HepG2 (cell line): ENCODE results near the gene NEU4. TPM values are rescaled to one million over a fixed set of nuclear protein-coding genes. Genes with fewer than 3 reads are reported as not detected.

ENCODE experiments used
- CREM ChIP-seq, 2 experiments: sonication (generic) in 1 of 2; formaldehyde crosslinking in 1 of 2; IDR thresholded peaks; 2 replicates each; pipeline versions ENCODE4 v1.4.0 to v1.6.1; 2016 to 2020; ENCODE audit warnings: antibody characterized with exemption in 1 of 2, mild to moderate bottlenecking in 1 of 2, missing genetic modification reagents in 1 of 2
- ERF ChIP-seq: IDR thresholded peaks from 2 replicates; pipeline ENCODE4 v1.6.1; 2018; ENCODE audit warnings: missing biosample characterization, missing genetic modification reagents
- ETV5 ChIP-seq: IDR thresholded peaks from 2 replicates; pipeline ENCODE4 v1.6.1; 2018; ENCODE audit warnings: missing biosample characterization, missing genetic modification reagents, inconsistent platforms, borderline replicate concordance
- FOXA1 ChIP-seq, 2 experiments: fragments of 450-650 bp in 1 of 2; sonication (generic) in 1 of 2; formaldehyde crosslinking in 1 of 2; IDR thresholded peaks; 2 replicates each; pipeline versions ENCODE4 v1.4.0 to v1.6.1; 2016 to 2020; ENCODE audit warnings: missing genetic modification reagents in 1 of 2
- MIXL1 ChIP-seq: IDR thresholded peaks from 2 replicates; pipeline ENCODE4 v1.6.1; 2016
- PHF5A ChIP-seq: IDR thresholded peaks from one replicate; pipeline ENCODE4 v1.6.1; 2018; ENCODE audit warnings: low read depth, missing genetic modification reagents; ENCODE audit not compliant: unreplicated experiment
- SMAD1 ChIP-seq: sonication (generic); formaldehyde crosslinking; IDR thresholded peaks from 2 replicates; pipeline ENCODE4 v1.4.0; 2020; ENCODE audit warnings: missing genetic modification reagents, low read depth, mild to moderate bottlenecking, borderline replicate concordance
- ZBTB38 ChIP-seq: sonication (generic); formaldehyde crosslinking; IDR thresholded peaks from 2 replicates; pipeline ENCODE4 v1.5.1; 2020; ENCODE audit warnings: mild to moderate bottlenecking, missing genetic modification reagents
- ZFY ChIP-seq: sonication (generic); formaldehyde crosslinking; IDR thresholded peaks from 2 replicates; pipeline ENCODE4 v1.4.0; 2020; ENCODE audit warnings: missing genetic modification reagents
- ZNF746 ChIP-seq: sonication (generic); formaldehyde crosslinking; IDR thresholded peaks from 2 replicates; pipeline ENCODE4 v1.8.0; 2022; ENCODE audit warnings: mild to moderate bottlenecking, missing genetic modification reagents
- ZZZ3 ChIP-seq: sonication (generic); formaldehyde crosslinking; IDR thresholded peaks from 2 replicates; pipeline ENCODE4 v1.4.0; 2020; ENCODE audit warnings: missing genetic modification reagents, mild to moderate bottlenecking, borderline replicate concordance
- polyA plus RNA-seq, 8 experiments: library from polyadenylated mRNA; depleted of rRNA in 3 of 8; stranded (reverse) in 7 of 8; unstranded in 1 of 8; fragments of >200 nt; fragmentation: Illumina TruSeq in 4 of 8; extraction: Trizol in 4 of 8; gene quantifications; 2 replicates each; pipeline versions ENCODE4 v1.2.1 to v1.2.3, GENCODE V29; 2011 to 2016; ENCODE audit warnings: low read depth in 4 of 8, missing spikeins in 1 of 8, mixed read lengths in 1 of 8; ENCODE audit not compliant: insufficient read depth in 1 of 8
- total RNA-seq, 5 experiments: library from RNA; depleted of rRNA; stranded (reverse); fragments of >200 nt; fragmentation: Illumina TruSeq; extraction: Trizol; gene quantifications; 2 replicates each; pipeline ENCODE4 v1.2.3, GENCODE V29; 2016; ENCODE audit warnings: low read depth in 1 of 5
- TF ChIP-seq, protein P1 (sequence below): sonication (generic); formaldehyde crosslinking; IDR thresholded peaks from 2 replicates; pipeline ENCODE4 v1.4.0; 2020; ENCODE audit warnings: missing genetic modification reagents
- TF ChIP-seq, protein P2 (sequence below): sonication (generic); formaldehyde crosslinking; IDR thresholded peaks from 2 replicates; pipeline ENCODE4 v1.4.0; 2020; ENCODE audit warnings: missing genetic modification reagents
- TF ChIP-seq, protein P3 (sequence below): sonication (generic); formaldehyde crosslinking; IDR thresholded peaks from 2 replicates; pipeline ENCODE4 v1.9.0; 2022; ENCODE audit warnings: missing genetic modification reagents, mild to moderate bottlenecking, borderline replicate concordance
- TF ChIP-seq, protein P4 (sequence below): sonication (generic); formaldehyde crosslinking; IDR thresholded peaks from 2 replicates; pipeline ENCODE4 v1.9.0; 2022; ENCODE audit warnings: low read depth, missing genetic modification reagents
- TF ChIP-seq, protein P5 (sequence below): IDR thresholded peaks from 2 replicates; pipeline ENCODE4 v1.6.1; 2016
- TF ChIP-seq, protein P6 (sequence below): sonication (generic); formaldehyde crosslinking; IDR thresholded peaks from 2 replicates; pipeline ENCODE4 v1.4.0; 2020; ENCODE audit warnings: missing genetic modification reagents

NEU4 gene
- total and polyA plus RNA-seq, 2 of the 13 experiments (the other 11 are each of a cell fraction or from before 2014, with no cell fraction given): 53.5 to 107 TPM

DNA sequence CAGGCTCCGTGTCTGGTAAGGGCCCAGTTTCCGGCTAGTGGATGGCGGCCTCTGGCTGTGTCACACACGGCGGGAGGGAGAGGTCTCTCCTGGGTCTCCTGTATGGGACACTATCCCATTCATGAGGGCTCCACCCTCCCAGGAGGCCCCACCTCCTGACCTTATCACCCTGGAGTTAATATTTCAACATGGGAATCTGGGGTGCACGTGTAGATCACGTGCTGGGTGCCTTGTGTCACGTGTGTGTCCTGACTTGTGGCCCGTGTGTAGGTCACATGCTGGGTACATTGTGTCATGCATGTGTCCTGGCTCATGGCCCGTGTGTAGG is 9.9 kb downstream of the NEU4 start (continued):
- TF ChIP-seq SMAD1 (CRISPR knock-in tag): no peak
- no peak for TF ChIP-seq FOXA1 (IDR thresholded peaks at IDR 0.05)
- peak; percentile 68 for TF ChIP-seq FOXA1 (CRISPR knock-in tag; IDR thresholded peaks at IDR 0.05)
- peak; percentile 62; the same call in 1 of the 2 replicates for TF ChIP-seq ZZZ3 (CRISPR knock-in tag)
- TF ChIP-seq, protein P1, sequence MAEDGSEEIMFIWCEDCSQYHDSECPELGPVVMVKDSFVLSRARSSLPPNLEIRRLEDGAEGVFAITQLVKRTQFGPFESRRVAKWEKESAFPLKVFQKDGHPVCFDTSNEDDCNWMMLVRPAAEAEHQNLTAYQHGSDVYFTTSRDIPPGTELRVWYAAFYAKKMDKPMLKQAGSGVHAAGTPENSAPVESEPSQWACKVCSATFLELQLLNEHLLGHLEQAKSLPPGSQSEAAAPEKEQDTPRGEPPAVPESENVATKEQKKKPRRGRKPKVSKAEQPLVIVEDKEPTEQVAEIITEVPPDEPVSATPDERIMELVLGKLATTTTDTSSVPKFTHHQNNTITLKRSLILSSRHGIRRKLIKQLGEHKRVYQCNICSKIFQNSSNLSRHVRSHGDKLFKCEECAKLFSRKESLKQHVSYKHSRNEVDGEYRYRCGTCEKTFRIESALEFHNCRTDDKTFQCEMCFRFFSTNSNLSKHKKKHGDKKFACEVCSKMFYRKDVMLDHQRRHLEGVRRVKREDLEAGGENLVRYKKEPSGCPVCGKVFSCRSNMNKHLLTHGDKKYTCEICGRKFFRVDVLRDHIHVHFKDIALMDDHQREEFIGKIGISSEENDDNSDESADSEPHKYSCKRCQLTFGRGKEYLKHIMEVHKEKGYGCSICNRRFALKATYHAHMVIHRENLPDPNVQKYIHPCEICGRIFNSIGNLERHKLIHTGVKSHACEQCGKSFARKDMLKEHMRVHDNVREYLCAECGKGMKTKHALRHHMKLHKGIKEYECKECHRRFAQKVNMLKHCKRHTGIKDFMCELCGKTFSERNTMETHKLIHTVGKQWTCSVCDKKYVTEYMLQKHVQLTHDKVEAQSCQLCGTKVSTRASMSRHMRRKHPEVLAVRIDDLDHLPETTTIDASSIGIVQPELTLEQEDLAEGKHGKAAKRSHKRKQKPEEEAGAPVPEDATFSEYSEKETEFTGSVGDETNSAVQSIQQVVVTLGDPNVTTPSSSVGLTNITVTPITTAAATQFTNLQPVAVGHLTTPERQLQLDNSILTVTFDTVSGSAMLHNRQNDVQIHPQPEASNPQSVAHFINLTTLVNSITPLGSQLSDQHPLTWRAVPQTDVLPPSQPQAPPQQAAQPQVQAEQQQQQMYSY (CRISPR knock-in tag): no peak
- TF ChIP-seq, protein P2, sequence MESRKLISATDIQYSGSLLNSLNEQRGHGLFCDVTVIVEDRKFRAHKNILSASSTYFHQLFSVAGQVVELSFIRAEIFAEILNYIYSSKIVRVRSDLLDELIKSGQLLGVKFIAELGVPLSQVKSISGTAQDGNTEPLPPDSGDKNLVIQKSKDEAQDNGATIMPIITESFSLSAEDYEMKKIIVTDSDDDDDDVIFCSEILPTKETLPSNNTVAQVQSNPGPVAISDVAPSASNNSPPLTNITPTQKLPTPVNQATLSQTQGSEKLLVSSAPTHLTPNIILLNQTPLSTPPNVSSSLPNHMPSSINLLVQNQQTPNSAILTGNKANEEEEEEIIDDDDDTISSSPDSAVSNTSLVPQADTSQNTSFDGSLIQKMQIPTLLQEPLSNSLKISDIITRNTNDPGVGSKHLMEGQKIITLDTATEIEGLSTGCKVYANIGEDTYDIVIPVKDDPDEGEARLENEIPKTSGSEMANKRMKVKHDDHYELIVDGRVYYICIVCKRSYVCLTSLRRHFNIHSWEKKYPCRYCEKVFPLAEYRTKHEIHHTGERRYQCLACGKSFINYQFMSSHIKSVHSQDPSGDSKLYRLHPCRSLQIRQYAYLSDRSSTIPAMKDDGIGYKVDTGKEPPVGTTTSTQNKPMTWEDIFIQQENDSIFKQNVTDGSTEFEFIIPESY (CRISPR knock-in tag): peak; percentile 81
- TF ChIP-seq PHF5A (CRISPR knock-in tag): peak; percentile 27
- TF ChIP-seq, protein P3, sequence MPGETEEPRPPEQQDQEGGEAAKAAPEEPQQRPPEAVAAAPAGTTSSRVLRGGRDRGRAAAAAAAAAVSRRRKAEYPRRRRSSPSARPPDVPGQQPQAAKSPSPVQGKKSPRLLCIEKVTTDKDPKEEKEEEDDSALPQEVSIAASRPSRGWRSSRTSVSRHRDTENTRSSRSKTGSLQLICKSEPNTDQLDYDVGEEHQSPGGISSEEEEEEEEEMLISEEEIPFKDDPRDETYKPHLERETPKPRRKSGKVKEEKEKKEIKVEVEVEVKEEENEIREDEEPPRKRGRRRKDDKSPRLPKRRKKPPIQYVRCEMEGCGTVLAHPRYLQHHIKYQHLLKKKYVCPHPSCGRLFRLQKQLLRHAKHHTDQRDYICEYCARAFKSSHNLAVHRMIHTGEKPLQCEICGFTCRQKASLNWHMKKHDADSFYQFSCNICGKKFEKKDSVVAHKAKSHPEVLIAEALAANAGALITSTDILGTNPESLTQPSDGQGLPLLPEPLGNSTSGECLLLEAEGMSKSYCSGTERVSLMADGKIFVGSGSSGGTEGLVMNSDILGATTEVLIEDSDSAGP (CRISPR knock-in tag): peak; percentile 61
- TF ChIP-seq ZFY: peak; percentile 79
- peak; percentile 99 for TF ChIP-seq ZNF746 (CRISPR knock-in tag)
- peak; percentile 42; the same call in 1 of the 2 replicates for TF ChIP-seq CREM (IDR thresholded peaks at IDR 0.05)
- no peak for TF ChIP-seq CREM (CRISPR knock-in tag; IDR thresholded peaks at IDR 0.05)
- TF ChIP-seq ZBTB38: peak; percentile 65; the same call in 1 of the 2 replicates
- peak; percentile 89 for TF ChIP-seq ERF (CRISPR knock-in tag)
- TF ChIP-seq, protein P4, sequence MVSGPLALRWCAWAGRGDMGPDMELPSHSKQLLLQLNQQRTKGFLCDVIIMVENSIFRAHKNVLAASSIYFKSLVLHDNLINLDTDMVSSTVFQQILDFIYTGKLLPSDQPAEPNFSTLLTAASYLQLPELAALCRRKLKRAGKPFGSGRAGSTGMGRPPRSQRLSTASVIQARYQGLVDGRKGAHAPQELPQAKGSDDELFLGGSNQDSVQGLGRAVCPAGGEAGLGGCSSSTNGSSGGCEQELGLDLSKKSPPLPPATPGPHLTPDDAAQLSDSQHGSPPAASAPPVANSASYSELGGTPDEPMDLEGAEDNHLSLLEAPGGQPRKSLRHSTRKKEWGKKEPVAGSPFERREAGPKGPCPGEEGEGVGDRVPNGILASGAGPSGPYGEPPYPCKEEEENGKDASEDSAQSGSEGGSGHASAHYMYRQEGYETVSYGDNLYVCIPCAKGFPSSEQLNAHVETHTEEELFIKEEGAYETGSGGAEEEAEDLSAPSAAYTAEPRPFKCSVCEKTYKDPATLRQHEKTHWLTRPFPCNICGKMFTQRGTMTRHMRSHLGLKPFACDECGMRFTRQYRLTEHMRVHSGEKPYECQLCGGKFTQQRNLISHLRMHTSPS (CRISPR knock-in tag): no peak
- TF ChIP-seq, protein P5, sequence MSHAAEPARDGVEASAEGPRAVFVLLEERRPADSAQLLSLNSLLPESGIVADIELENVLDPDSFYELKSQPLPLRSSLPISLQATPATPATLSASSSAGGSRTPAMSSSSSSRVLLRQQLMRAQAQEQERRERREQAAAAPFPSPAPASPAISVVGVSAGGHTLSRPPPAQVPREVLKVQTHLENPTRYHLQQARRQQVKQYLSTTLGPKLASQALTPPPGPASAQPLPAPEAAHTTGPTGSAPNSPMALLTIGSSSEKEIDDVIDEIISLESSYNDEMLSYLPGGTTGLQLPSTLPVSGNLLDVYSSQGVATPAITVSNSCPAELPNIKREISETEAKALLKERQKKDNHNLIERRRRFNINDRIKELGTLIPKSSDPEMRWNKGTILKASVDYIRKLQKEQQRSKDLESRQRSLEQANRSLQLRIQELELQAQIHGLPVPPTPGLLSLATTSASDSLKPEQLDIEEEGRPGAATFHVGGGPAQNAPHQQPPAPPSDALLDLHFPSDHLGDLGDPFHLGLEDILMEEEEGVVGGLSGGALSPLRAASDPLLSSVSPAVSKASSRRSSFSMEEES (CRISPR knock-in tag): peak; percentile 99
- peak; percentile 42; the same call in 1 of the 2 replicates for TF ChIP-seq MIXL1
- TF ChIP-seq, protein P6, sequence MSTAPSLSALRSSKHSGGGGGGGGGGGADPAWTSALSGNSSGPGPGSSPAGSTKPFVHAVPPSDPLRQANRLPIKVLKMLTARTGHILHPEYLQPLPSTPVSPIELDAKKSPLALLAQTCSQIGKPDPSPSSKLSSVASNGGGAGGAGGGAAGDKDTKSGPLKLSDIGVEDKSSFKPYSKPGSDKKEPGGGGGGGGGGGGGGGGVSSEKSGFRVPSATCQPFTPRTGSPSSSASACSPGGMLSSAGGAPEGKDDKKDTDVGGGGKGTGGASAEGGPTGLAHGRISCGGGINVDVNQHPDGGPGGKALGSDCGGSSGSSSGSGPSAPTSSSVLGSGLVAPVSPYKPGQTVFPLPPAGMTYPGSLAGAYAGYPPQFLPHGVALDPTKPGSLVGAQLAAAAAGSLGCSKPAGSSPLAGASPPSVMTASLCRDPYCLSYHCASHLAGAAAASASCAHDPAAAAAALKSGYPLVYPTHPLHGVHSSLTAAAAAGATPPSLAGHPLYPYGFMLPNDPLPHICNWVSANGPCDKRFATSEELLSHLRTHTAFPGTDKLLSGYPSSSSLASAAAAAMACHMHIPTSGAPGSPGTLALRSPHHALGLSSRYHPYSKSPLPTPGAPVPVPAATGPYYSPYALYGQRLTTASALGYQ (CRISPR knock-in tag): peak; percentile 70; the same call in 1 of the 2 replicates
- TF ChIP-seq ETV5 (CRISPR knock-in tag): peak; percentile 83; the same call in 1 of the 2 replicates
